ENCODE measurements around the gene PTPRR.

GRCh38 chr12:70635755-70636154 lies 284.8 kb downstream of the PTPRR start:
- TF ChIP-seq GABPA (IDR thresholded peaks at IDR 0.05; ENCODE audit: low read depth, low read length) = no peak
- TF ChIP-seq GABPA (CRISPR knock-in tag; IDR thresholded peaks at IDR 0.05; ENCODE audit: low read depth) = no peak
- no peak for TF ChIP-seq ZNF432 (CRISPR knock-in tag; IDR thresholded peaks at IDR 0.05; ENCODE audit: borderline replicate concordance)
- TF ChIP-seq GTF2F1 (IDR thresholded peaks at IDR 0.05; ENCODE audit: low read length) = no peak
- TF ChIP-seq FOXM1 (CRISPR knock-in tag; IDR thresholded peaks at IDR 0.05) = no peak
- no peak for TF ChIP-seq ZNF510 (CRISPR knock-in tag; IDR thresholded peaks at IDR 0.05; ENCODE audit: low read depth)
- no peak for TF ChIP-seq ZBTB40 (IDR thresholded peaks at IDR 0.05)
- no peak for TF ChIP-seq ZBTB40 (CRISPR knock-in tag; IDR thresholded peaks at IDR 0.05)
- no peak for TF ChIP-seq THRA (CRISPR knock-in tag; IDR thresholded peaks at IDR 0.05; ENCODE audit: borderline replicate concordance)
- TF ChIP-seq KAT7 (CRISPR knock-in tag; IDR thresholded peaks at IDR 0.05; ENCODE audit: borderline replicate concordance) = no peak

Measured in HepG2 (cell line).